AG08396 (cell line): Measurements from ENCODE around the gene ABCG1.
"Not testable (repeated sequence)": the region's sequence is repeated elsewhere in the genome, so short reads cannot be mapped to it uniquely, and the experiment has no call there.

Experiments
- DNase-seq: peaks from one replicate; pipeline ENCODE4 v3.0.0; 2012; ENCODE audit warnings: low spot score, mixed read lengths

The ABCG1 gene

GRCh38 chr21:42218836-42219605 lies at the start of gene ABCG1:
Gene ABCG1, plus strand, starts transcription at chr21:42219140. Its CDS starts 123 bp downstream, at chr21:42219263.
- peak; percentile 52 for DNase-seq

GRCh38 chr21:42169758-42170157 lies 49.2 kb upstream of the ABCG1 start:
- DNase-seq: no peak

GRCh38 chr21:42171091-42172053 lies 47.6 kb upstream of the ABCG1 start:
- DNase-seq: no peak

GRCh38 chr21:42172596-42173483 lies 46.1 kb upstream of the ABCG1 start:
- DNase-seq: no peak

GRCh38 chr21:42174173-42174572 lies 44.8 kb upstream of the ABCG1 start:
- no peak for DNase-seq

GRCh38 chr21:42175110-42175710 lies 43.7 kb upstream of the ABCG1 start:
- DNase-seq: no peak

- no peak for DNase-seq
Observed at GRCh38 chr21:42176859-42177258, 42.1 kb upstream of the ABCG1 start.

- DNase-seq: no peak
Observed at GRCh38 chr21:42179316-42179715, 39.6 kb upstream of the ABCG1 start.

GRCh38 chr21:42180001-42180400 lies 38.9 kb upstream of the ABCG1 start:
- not testable (repeated sequence) for DNase-seq

GRCh38 chr21:42182713-42183371 lies 36.1 kb upstream of the ABCG1 start:
- DNase-seq: no peak

GRCh38 chr21:42183374-42184266 lies 35.3 kb upstream of the ABCG1 start:
- no peak for DNase-seq

GRCh38 chr21:42186591-42186990 lies 32.3 kb upstream of the ABCG1 start:
- no peak for DNase-seq

- no peak for DNase-seq
Observed at GRCh38 chr21:42187976-42188653, 30.8 kb upstream of the ABCG1 start.

- DNase-seq: no peak
Observed at GRCh38 chr21:42188663-42189062, 30.3 kb upstream of the ABCG1 start.

- DNase-seq: no peak
Observed at GRCh38 chr21:42189431-42189830, 29.5 kb upstream of the ABCG1 start.

GRCh38 chr21:42189860-42190485 lies 29.0 kb upstream of the ABCG1 start:
- DNase-seq: no peak

GRCh38 chr21:42190486-42190863 lies 28.5 kb upstream of the ABCG1 start:
- DNase-seq: no peak

GRCh38 chr21:42191064-42191463 lies 27.9 kb upstream of the ABCG1 start:
- DNase-seq: no peak
